GM23338 (cell line): ENCODE data around the gene BTC. TPM values are rescaled to one million over a fixed set of nuclear protein-coding genes. Genes with fewer than 3 reads are reported as not detected.

ENCODE experiments used
- ATAC-seq: fragments of 200-7000 bp; cut with Tn5 transposase; 3 replicates; pipeline ENCODE4 v1.9.1; 2020
- DNase-seq: peaks from one replicate; pipeline ENCODE4 v3.0.0-alpha.2; 2015; ENCODE audit warnings: low spot score
- H2AFZ ChIP-seq: fragments of 200-600 bp; sonication (generic); 2 replicates; pipeline ENCODE4 v1.8.0; 2016; ENCODE audit warnings: antibody characterized with exemption, mild to moderate bottlenecking, moderate library complexity
- H3F3A ChIP-seq: fragments of 200-600 bp; sonication (generic); replicated peaks from 2 replicates; pipeline ENCODE4 v1.8.0; 2017; ENCODE audit warnings: antibody characterized with exemption, mixed run types, low read depth
- H3K27ac ChIP-seq: fragments of 200-600 bp; sonication (generic); 2 replicates; pipeline ENCODE4 v1.6.1; 2016; ENCODE audit warnings: low read depth
- H3K27me3 ChIP-seq: fragments of 200-600 bp; sonication (generic); 2 replicates; pipeline ENCODE4 v1.8.0; 2016; ENCODE audit warnings: mild to moderate bottlenecking, mixed run types, moderate library complexity; ENCODE audit not compliant: insufficient read depth
- H3K36me3 ChIP-seq: fragments of 200-600 bp; sonication (generic); 2 replicates; pipeline ENCODE4 v1.8.0; 2016; ENCODE audit warnings: mild to moderate bottlenecking; ENCODE audit not compliant: insufficient read depth
- H3K4me1 ChIP-seq: fragments of 200-600 bp; sonication (generic); 2 replicates; pipeline ENCODE4 v1.8.0; 2016; ENCODE audit warnings: mild to moderate bottlenecking, moderate library complexity; ENCODE audit not compliant: insufficient read depth
- H3K4me2 ChIP-seq: fragments of 200-600 bp; sonication (generic); 2 replicates; pipeline ENCODE4 v1.7.1; 2017; ENCODE audit warnings: mixed run types
- H3K4me3 ChIP-seq: fragments of 200-600 bp; sonication (generic); 2 replicates; pipeline ENCODE4 v1.6.1; 2016; ENCODE audit warnings: mixed run types
- H3K79me2 ChIP-seq: fragments of 200-600 bp; sonication (generic); replicated peaks from 2 replicates; pipeline ENCODE4 v1.8.0; 2017; ENCODE audit warnings: mild to moderate bottlenecking; ENCODE audit not compliant: insufficient read depth
- H3K9me2 ChIP-seq: fragments of 200-600 bp; sonication (generic); 2 replicates; pipeline ENCODE4 v1.8.0; 2017; ENCODE audit not compliant: insufficient read depth
- H4K20me1 ChIP-seq: fragments of 200-600 bp; sonication (generic); replicated peaks from 2 replicates; pipeline ENCODE4 v1.8.0; 2017; ENCODE audit warnings: mild to moderate bottlenecking; ENCODE audit not compliant: insufficient read depth
- H3K27ac Mint-ChIP-seq: 2 replicates; pipeline ENCODE4 v1.8.0; 2020; ENCODE audit warnings: inconsistent platforms, mild to moderate bottlenecking, moderate library complexity, mixed read lengths
- H3K27me3 Mint-ChIP-seq: 3 replicates; pipeline ENCODE4 v1.8.0; 2022; ENCODE audit warnings: low read depth, mild to moderate bottlenecking, moderate library complexity, mixed read lengths, inconsistent platforms; ENCODE audit not compliant: insufficient read depth, poor library complexity
- H3K36me3 Mint-ChIP-seq: 3 replicates; pipeline ENCODE4 v1.8.0; 2021; ENCODE audit warnings: low read depth, mild to moderate bottlenecking, inconsistent platforms, moderate library complexity, mixed read lengths
- H3K4me1 Mint-ChIP-seq: 3 replicates; pipeline ENCODE4 v1.8.0; 2020; ENCODE audit warnings: mild to moderate bottlenecking, inconsistent platforms, mixed read lengths
- H3K4me3 Mint-ChIP-seq: 3 replicates; pipeline ENCODE4 v1.8.0; 2021; ENCODE audit warnings: moderate library complexity, mild to moderate bottlenecking, inconsistent platforms, mixed read lengths
- H3K9me3 Mint-ChIP-seq: 3 replicates; pipeline ENCODE4 v1.8.0; 2020; ENCODE audit warnings: moderate library complexity, mild to moderate bottlenecking, inconsistent platforms, mixed read lengths
- CREB1 ChIP-seq: fragments of 250-450 bp; sonication (Bioruptor Pico); IDR thresholded peaks from 2 replicates; pipeline ENCODE4 v1.5.0; 2020; ENCODE audit warnings: low read depth, mild to moderate bottlenecking, moderate library complexity
- CTCF ChIP-seq, 2 experiments: fragments of 200-600 bp in 1 of 2; sonication (generic) in 1 of 2; conservative IDR thresholded peaks; 2 replicates each; pipeline versions ENCODE4 v1.5.1 to v1.6.1; 2016 to 2017; ENCODE audit warnings: antibody characterized with exemption in 2 of 2, low read depth in 2 of 2, mild to moderate bottlenecking in 2 of 2, moderate library complexity in 1 of 2
- ETS1 ChIP-seq: IDR thresholded peaks from 2 replicates; pipeline ENCODE4 v1.6.1; 2016; ENCODE audit warnings: antibody characterized with exemption
- EZH2 ChIP-seq: fragments of 200-600 bp; sonication (generic); IDR thresholded peaks from one replicate; pipeline ENCODE4 v1.8.0; 2017; ENCODE audit warnings: antibody characterized with exemption, mild to moderate bottlenecking, low read depth; ENCODE audit not compliant: unreplicated experiment
- EZH2phosphoT487 ChIP-seq: fragments of 200-600 bp; sonication (generic); IDR thresholded peaks from one replicate; pipeline ENCODE4 v1.8.1; 2018; ENCODE audit warnings: antibody characterized with exemption; ENCODE audit not compliant: unreplicated experiment
- JUNB ChIP-seq: IDR thresholded peaks from one replicate; pipeline ENCODE4 v1.6.1; 2016; ENCODE audit warnings: antibody characterized with exemption; ENCODE audit not compliant: unreplicated experiment
- NANOG ChIP-seq: IDR thresholded peaks from 2 replicates; pipeline ENCODE4 v1.6.1; 2016; ENCODE audit warnings: antibody characterized with exemption, borderline replicate concordance
- POLR2AphosphoS5 ChIP-seq: IDR thresholded peaks from 2 replicates; pipeline ENCODE4 v1.6.1; 2016; ENCODE audit warnings: antibody characterized with exemption, low read depth
- REST ChIP-seq: IDR thresholded peaks from one replicate; pipeline ENCODE4 v1.6.1; 2018; ENCODE audit warnings: antibody characterized with exemption; ENCODE audit not compliant: unreplicated experiment
- STAT1 ChIP-seq: IDR thresholded peaks from one replicate; pipeline ENCODE4 v1.6.1; 2016; ENCODE audit warnings: antibody characterized with exemption; ENCODE audit not compliant: unreplicated experiment
- ZNF114 ChIP-seq: fragments of 250-450 bp; sonication (Bioruptor Pico); IDR thresholded peaks from 2 replicates; pipeline ENCODE4 v1.5.0; 2020; ENCODE audit warnings: mild to moderate bottlenecking, moderate library complexity
- ZNF331 ChIP-seq: fragments of 250-450 bp; sonication (Bioruptor Pico); IDR thresholded peaks from 2 replicates; pipeline ENCODE4 v1.5.0; 2020; ENCODE audit warnings: low read depth, mild to moderate bottlenecking, moderate library complexity
- ZNF462 ChIP-seq: fragments of 250-450 bp; sonication (Bioruptor Pico); IDR thresholded peaks from 2 replicates; pipeline ENCODE4 v1.5.0; 2020; ENCODE audit warnings: mild to moderate bottlenecking, moderate library complexity
- polyA plus RNA-seq: library from polyadenylated mRNA; unstranded; fragments of >200 nt; fragmentation: Nextera tagmentation; extraction: Ambion mirVana; gene quantifications from 2 replicates; pipeline ENCODE4 v1.2.1, GENCODE V29; 2016
- total RNA-seq: library from RNA; depleted of rRNA; stranded (reverse); fragments of >200 nt; shearing (Covaris generic); gene quantifications from 2 replicates; pipeline ENCODE4 v1.2.3, GENCODE V29; 2014

The BTC gene
- total and polyA plus RNA-seq, 2 experiments from 2014 or later = 0.18 to 0.59 TPM

GRCh38 chr4:74772106-74772505 lies 22.2 kb downstream of the BTC start:
- no peak overlapping the region for H3K27ac Mint-ChIP-seq
- H3K36me3 Mint-ChIP-seq = no peaks in the 10 kb centered on the region
- TF ChIP-seq NANOG = no peak
- no peak for TF ChIP-seq ZNF331 (CRISPR knock-in tag)
- no peak for TF ChIP-seq STAT1
- TF ChIP-seq ZNF462 (CRISPR knock-in tag) = no peak
- no peak for TF ChIP-seq CTCF (conservative IDR thresholded peaks at IDR 0.05; ENCODE audit: low read depth in 2 of 2)
- no peak for TF ChIP-seq ZNF114 (CRISPR knock-in tag)
- TF ChIP-seq EZH2 = no peak
- TF ChIP-seq JUNB = no peak
- no peak for TF ChIP-seq CREB1 (CRISPR knock-in tag)
- TF ChIP-seq REST = no peak
- no peak for TF ChIP-seq POLR2AphosphoS5
- TF ChIP-seq ETS1 = no peak
- TF ChIP-seq EZH2phosphoT487 = no peak

More at GRCh38 chr4:74772106-74772505, 22.2 kb downstream of the BTC start:
- no peaks in the 10 kb centered on the region for H3K27me3 ChIP-seq
- ATAC-seq (no peak), DNase-seq (no peak)
- Mint-ChIP-seq H3K4me3 (no peak overlapping the region), H3K9me3 (no peaks in the 10 kb centered on the region), H3K27me3 (peaks cover 1% of the 10 kb centered on the region), H3K4me1 (no peaks in the 10 kb centered on the region)
- H2AFZ ChIP-seq = no peak overlapping the region
- no peak overlapping the region for H3K27ac ChIP-seq
- no peaks in the 10 kb centered on the region for H4K20me1 ChIP-seq
- no peaks in the 10 kb centered on the region for H3K36me3 ChIP-seq
- H3K4me3 ChIP-seq = no peak overlapping the region
- no peaks in the 10 kb centered on the region for H3K9me2 ChIP-seq
- no peak overlapping the region for H3K4me2 ChIP-seq
- H3K79me2 ChIP-seq = no peaks in the 10 kb centered on the region
- H3K4me1 ChIP-seq = no peaks in the 10 kb centered on the region
- H3F3A ChIP-seq = no peaks in the 10 kb centered on the region
